Mesodermal cell (in vitro differentiated cells): ENCODE results near the gene STYXL1.

Source experiments
- H3K27ac ChIP-seq: 2 replicates; pipeline ENCODE4 v1.7.0; 2013; ENCODE audit warnings: mild to moderate bottlenecking, low read depth, low read length, moderate library complexity; ENCODE audit not compliant: severe bottlenecking
- H3K36me3 ChIP-seq: 2 replicates; pipeline ENCODE4 v1.7.1; 2013; ENCODE audit warnings: mild to moderate bottlenecking, low read length, moderate library complexity; ENCODE audit not compliant: control insufficient read depth, insufficient read depth
- H3K4me1 ChIP-seq: one replicate; pipeline ENCODE4 v1.7.1; 2013; ENCODE audit warnings: mild to moderate bottlenecking, low read length; ENCODE audit not compliant: insufficient read depth, control insufficient read depth, poor library complexity, severe bottlenecking
- H3K4me3 ChIP-seq: 2 replicates; pipeline ENCODE4 v1.7.0; 2013; ENCODE audit warnings: low read length, control low read depth, mild to moderate bottlenecking; ENCODE audit not compliant: insufficient read depth, poor library complexity, severe bottlenecking; ENCODE audit errors: extremely low read depth
- H3K9me3 ChIP-seq: 2 replicates; pipeline ENCODE4 v1.7.1; 2013; ENCODE audit warnings: mild to moderate bottlenecking, low read length, moderate library complexity; ENCODE audit not compliant: control insufficient read depth
- WGBS, 2 experiments: methylation state at CpG; one replicate each; pipeline ENCODE4 v1.1.5; 2013; ENCODE audit warnings: missing lambda C conversion rate in 2 of 2; ENCODE audit not compliant: insufficient coverage in 2 of 2; 5-methylcytosine and 5-hydroxymethylcytosine counted together

Gene STYXL1

GRCh38 chr7:75985009-75985517 is 62.7 kb downstream of the STYXL1 start:
- no peaks in the 10 kb centered on the region for H3K9me3 ChIP-seq
- peaks cover 6% of the 10 kb centered on the region for H3K4me1 ChIP-seq
- WGBS, 2 experiments = 89 to 92% methylated on average over 19 to 21 of the region's 21 CpGs
- H3K27ac ChIP-seq = no peak overlapping the region
- H3K36me3 ChIP-seq = peaks cover 79% of the 10 kb centered on the region
- no peak overlapping the region for H3K4me3 ChIP-seq

- Histone ChIP-seq H3K4me1 (peaks cover 2% of the 10 kb centered on the region), H3K4me3 (no peak overlapping the region), H3K27ac (no peak overlapping the region), H3K36me3 (peaks cover 80% of the 10 kb centered on the region), H3K9me3 (no peaks in the 10 kb centered on the region)
- 89 to 92% methylated on average over 39 to 40 of the region's 44 CpGs for WGBS, 2 experiments
These were observed 63.4 kb downstream of the STYXL1 start for GRCh38 chr7:75984130-75985008.

- 93 to 94% methylated on average over 24 to 25 of the region's 26 CpGs for WGBS, 2 experiments
- Histone ChIP-seq H3K9me3 (no peaks in the 10 kb centered on the region), H3K4me1 (no peaks in the 10 kb centered on the region), H3K27ac (no peak overlapping the region), H3K4me3 (no peak overlapping the region), H3K36me3 (peaks cover 80% of the 10 kb centered on the region)
These were observed 64.2 kb downstream of the STYXL1 start for GRCh38 chr7:75983471-75984129.

- Histone ChIP-seq H3K27ac (no peak overlapping the region), H3K36me3 (peaks cover 75% of the 10 kb centered on the region), H3K9me3 (no peaks in the 10 kb centered on the region), H3K4me3 (no peak overlapping the region), H3K4me1 (no peaks in the 10 kb centered on the region)
- WGBS, 2 experiments = 94 to 96% methylated on average over 17 to 18 of the region's 22 CpGs
These were observed 65.3 kb downstream of the STYXL1 start for GRCh38 chr7:75982306-75983064.

GRCh38 chr7:75981453-75982305 is 66.1 kb downstream of the STYXL1 start:
- Histone ChIP-seq H3K27ac (no peak overlapping the region), H3K9me3 (no peaks in the 10 kb centered on the region), H3K4me1 (no peaks in the 10 kb centered on the region), H3K36me3 (peaks cover 67% of the 10 kb centered on the region), H3K4me3 (no peak overlapping the region)
- WGBS, 2 experiments = 88 to 90% methylated on average over 33 to 38 of the region's 38 CpGs

GRCh38 chr7:75981203-75981452 is 66.7 kb downstream of the STYXL1 start:
- Histone ChIP-seq H3K4me3 (no peak overlapping the region), H3K36me3 (peaks cover 61% of the 10 kb centered on the region), H3K4me1 (no peaks in the 10 kb centered on the region), H3K27ac (no peak overlapping the region), H3K9me3 (no peaks in the 10 kb centered on the region)
- 89 to 99% methylated on average over 10 of the region's 12 CpGs for WGBS, 2 experiments

- no peaks in the 10 kb centered on the region for H3K9me3 ChIP-seq
- no peak overlapping the region for H3K4me3 ChIP-seq
- H3K36me3 ChIP-seq = peaks cover 56% of the 10 kb centered on the region
- no peak overlapping the region for H3K27ac ChIP-seq
- no peaks in the 10 kb centered on the region for H3K4me1 ChIP-seq
- WGBS, 2 experiments = 91 to 93% methylated on average over 27 to 28 of the region's 29 CpGs
These were observed 67.2 kb downstream of the STYXL1 start for GRCh38 chr7:75980430-75981202.

GRCh38 chr7:75979759-75980429 is 67.9 kb downstream of the STYXL1 start:
- WGBS, 2 experiments = 91 to 98% methylated on average over 11 to 17 of the region's 22 CpGs
- peaks cover 49% of the 10 kb centered on the region for H3K36me3 ChIP-seq

GRCh38 chr7:75977743-75978142 is 70.1 kb downstream of the STYXL1 start:
- WGBS, 2 experiments = 87 to 100% methylated on average over 1 to 3 of the region's 8 CpGs
- H3K36me3 ChIP-seq = peaks cover 44% of the 10 kb centered on the region
- H3K9me3 ChIP-seq = no peaks in the 10 kb centered on the region
- H3K4me3 ChIP-seq = no peak overlapping the region
- H3K4me1 ChIP-seq = no peaks in the 10 kb centered on the region
- H3K27ac ChIP-seq = no peak overlapping the region

More at GRCh38 chr7:75979759-75980429, 67.9 kb downstream of the STYXL1 start:
- no peaks in the 10 kb centered on the region for H3K9me3 ChIP-seq
- no peak overlapping the region for H3K27ac ChIP-seq
- no peak overlapping the region for H3K4me3 ChIP-seq
- no peaks in the 10 kb centered on the region for H3K4me1 ChIP-seq
